Brain pericyte (primary cell): Measurements from ENCODE around the gene PSMG2.
A peak's percentile ranks its signal among the peaks of the same experiment; 100 is the strongest.
"Not testable (repeated sequence)": the region's sequence is repeated elsewhere in the genome, so short reads cannot be mapped to it uniquely, and the experiment has no call there.

Source experiments
- DNase-seq: peaks from one replicate; pipeline ENCODE4 v3.0.0-alpha.2; 2012; ENCODE audit warnings: low read depth, low spot score

PSMG2 gene

GRCh38 chr18:12721495-12722275, 18.8 kb downstream of the PSMG2 start:
- DNase-seq: no peak

- no peak for DNase-seq
These were observed 19.9 kb downstream of the PSMG2 start for GRCh38 chr18:12722731-12723130.

- DNase-seq: no peak
These were observed 23.5 kb downstream of the PSMG2 start for GRCh38 chr18:12726331-12726730.

GRCh38 chr18:12726774-12727550, 24.1 kb downstream of the PSMG2 start:
- DNase-seq: peak; percentile 30

DNA sequence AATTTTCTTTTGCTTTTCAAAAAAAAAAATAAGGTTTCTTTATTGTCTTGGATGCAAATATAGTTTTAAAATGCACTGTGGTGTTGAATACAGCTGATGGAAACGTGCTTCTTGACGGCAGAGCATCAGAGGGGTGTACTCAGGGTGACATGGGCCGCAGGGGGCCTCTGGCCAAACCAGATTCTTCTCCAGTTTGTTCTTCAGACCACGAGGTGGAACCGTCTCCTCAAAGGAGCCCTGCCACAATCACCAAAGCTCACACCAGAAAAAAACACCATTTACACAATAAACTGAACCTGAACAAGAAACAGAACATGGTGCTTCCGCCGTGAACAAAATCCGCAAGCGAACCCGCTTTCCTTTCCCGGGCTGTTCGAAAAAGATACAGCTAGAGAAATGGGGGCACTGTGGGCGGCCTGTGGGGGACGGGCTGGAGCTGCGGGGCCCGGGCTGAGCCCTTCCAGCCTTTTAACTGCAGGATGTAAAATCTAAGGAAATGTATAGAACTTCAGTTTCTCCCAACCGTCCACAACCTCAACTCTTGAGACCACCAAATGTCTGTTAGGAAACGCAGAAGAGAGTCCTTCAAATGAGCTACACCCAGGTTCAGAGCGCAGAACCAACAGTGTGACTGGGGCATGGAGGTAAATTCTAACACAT, 34.5 kb downstream of the PSMG2 start:
- no peak for DNase-seq

DNA sequence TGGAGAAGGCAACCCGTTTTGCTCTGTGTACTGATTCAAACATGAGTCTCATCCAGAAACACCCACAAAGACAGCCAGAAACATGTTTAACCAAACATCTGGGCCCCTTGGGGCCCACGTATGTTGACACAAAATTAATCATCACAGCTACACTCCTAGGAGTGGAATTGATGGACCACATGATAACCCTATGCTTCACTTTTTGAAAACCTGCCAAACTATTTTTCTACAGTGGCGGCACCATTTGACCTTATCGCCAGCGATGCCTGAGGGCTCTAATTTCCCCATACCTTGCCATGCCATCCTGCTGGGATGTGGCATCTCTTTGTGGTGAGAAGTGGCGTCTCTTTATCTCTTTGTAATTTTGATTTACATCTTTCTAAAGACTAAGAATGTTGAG, 38.5 kb downstream of the PSMG2 start:
- peak; percentile 13 for DNase-seq

- DNase-seq: no peak
These were observed 39.6 kb downstream of the PSMG2 start for GRCh38 chr18:12742453-12742852.

DNA sequence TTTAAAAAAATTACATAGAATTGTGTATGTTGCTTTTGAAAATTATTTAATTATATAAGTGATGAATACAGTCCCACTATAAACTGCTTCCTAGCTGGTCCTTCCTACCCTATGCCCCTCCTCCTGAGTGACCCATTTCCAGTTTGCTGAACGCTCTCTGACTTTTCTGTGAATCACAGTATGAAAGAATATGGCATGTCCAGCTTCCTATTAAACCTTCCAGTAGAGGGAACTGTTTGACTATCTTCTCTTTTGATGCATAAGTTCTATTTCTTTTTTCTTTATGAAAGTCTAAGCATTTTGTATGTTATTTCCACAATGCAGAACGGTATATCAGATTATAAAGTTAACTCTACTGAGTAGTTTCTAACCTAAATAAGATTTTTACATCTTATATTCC, 41.3 kb downstream of the PSMG2 start:
- DNase-seq: peak; percentile 13

GRCh38 chr18:12745095-12745795, 42.4 kb downstream of the PSMG2 start:
- no peak for DNase-seq

DNA sequence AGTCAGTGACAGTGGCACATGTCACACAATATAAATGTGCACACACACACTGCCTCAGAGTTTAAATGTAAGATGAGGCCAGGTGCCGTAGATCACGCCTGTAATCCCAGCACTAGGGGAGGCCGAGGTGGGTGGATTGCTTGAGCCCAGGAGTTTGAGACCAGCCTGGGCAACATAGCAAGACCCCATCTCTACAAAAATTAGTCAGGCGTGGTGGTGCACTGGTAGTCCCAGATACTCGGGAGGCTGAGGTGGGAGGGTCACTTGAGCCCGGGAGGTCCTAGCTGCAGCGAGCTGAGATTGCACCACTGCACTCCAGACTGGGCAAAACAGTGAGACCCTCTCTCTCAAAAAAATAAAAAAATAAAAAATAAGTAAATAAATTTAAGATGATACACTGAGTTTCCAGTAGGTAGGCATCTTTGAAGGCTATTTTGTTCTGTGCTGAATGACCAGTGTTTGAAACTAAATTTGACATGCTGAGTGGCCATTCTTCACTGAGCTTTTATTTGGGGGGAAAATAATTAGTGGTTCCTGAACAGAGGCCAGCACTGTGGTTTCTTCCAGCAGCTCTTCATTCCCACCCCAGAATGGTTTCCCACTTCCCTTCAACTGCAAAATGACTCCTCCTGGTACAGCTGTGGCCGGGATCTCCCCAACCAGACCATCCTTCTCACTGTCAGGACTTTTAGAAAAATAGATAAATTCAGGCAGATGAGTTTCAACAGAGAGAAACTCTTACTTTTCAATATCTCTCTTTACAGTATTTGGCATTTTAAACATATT, 44.9 kb downstream of the PSMG2 start:
- no peak for DNase-seq

- no peak for DNase-seq
These were observed 45.8 kb downstream of the PSMG2 start for GRCh38 chr18:12748671-12749070.

GRCh38 chr18:12749121-12749520, 46.3 kb downstream of the PSMG2 start:
- no peak for DNase-seq

DNA sequence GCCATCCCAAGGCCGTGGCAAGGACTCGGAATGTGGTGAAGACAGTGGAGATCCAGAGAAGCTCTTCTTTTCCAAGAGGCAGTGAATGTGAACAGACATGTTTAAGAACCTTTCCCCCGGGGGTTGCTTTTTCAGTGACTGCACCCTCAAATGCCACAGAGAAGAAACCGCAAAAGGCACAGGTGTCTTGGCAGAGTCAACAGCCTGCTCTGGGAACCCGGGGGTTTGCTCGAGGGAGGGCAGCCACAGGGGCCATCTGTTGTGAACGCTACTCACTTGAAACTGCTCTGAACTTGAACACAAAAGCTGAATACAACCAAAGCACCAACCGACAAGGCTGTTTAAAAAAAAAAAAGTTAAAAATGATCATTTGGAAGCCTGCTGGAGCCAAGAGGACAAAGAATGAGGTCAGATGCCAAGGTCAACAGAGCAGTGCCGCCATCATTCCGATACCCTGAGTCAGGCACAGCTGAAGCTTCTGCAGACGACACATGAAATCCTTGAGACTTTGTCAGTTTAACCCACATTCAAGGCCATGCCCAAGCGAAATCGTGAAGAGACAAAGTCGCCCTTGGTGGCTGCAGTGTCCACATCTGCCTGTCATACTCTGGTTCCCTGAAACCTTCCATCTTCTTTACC, 47.4 kb downstream of the PSMG2 start:
- DNase-seq: no peak

DNA sequence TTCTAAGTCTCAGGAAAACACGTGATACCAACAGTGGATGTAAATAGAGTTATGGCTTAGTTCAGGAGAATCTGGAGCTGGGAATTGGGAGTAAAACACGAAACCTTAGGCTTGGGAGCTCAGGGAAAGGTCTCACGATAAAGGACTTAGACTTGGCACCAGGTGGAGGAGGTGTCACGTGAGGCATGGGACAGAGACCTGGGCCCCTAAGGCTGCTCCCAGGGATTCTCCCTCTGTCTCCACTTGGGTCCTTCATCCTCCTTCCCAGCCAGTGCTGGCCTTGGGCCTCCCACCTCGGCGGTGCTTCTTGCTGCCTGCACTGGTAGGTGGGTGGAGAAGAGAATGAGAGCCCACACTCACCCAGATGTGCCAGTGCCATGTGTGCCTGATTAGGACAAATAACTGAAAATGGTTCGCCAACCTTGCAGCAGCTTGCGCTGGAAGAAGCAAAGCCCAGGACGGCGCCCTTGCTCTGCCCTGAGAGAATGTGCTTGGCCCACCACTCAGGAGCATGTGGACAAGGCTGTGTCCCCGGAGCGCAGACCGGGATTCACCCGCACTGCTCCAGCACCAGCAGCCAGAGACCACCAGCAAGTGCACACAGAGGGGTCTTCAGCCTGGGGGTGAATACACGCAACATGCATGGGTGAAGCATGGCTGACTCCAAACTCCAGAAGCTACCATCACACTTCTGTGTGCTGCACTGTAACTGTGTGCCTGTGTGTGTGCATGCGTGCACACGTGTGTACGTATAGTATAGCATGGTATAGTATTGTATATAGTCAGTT, 48.1 kb downstream of the PSMG2 start:
- no peak for DNase-seq

GRCh38 chr18:12751503-12751884, 48.7 kb downstream of the PSMG2 start:
- no peak for DNase-seq

GRCh38 chr18:12751891-12752290, 49.0 kb downstream of the PSMG2 start:
- no peak for DNase-seq

DNA sequence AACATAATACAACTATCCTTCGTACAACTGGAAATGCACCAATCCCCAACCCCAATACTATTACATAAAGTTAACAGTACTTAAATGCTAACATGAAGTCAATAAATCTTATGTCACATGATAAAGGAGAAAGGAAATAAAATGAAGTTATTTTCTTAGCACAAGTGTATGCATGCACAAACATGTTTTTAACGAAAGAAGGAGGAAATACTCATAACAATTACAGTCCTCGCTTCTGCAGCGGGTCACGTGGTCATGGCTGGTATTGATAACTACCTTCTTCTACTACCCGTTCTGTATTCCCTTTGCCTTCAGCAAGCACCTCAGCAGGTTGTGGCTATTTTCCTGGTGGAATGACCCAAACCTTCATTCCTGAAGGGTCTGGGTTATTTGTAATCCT, 51.7 kb downstream of the PSMG2 start:
- DNase-seq: no peak

GRCh38 chr18:12755606-12756005, 52.8 kb downstream of the PSMG2 start:
- DNase-seq: not testable (repeated sequence)

GRCh38 chr18:12756619-12757239, 53.9 kb downstream of the PSMG2 start:
- DNase-seq: not testable (repeated sequence)
